HEK293T (cell line): ENCODE data around the gene ABLIM2.

Experiments
- CTCF ChIA-PET: fragments of 350-600 bp; formaldehyde crosslinking; extraction: SDS; loops from one replicate; lab custom pipeline; 2021; ENCODE audit warnings: antibody characterized with exemption, inconsistent platforms; lab: Yijun Ruan, JAX
- POLR2A ChIA-PET: fragments of 350-600 bp; formaldehyde crosslinking; extraction: SDS; loops from one replicate; lab custom pipeline; 2020; ENCODE audit warnings: antibody characterized with exemption, inconsistent platforms; lab: Yijun Ruan, JAX
- DNase-seq: peaks from one replicate; pipeline ENCODE4 v3.0.0; 2012; ENCODE audit warnings: mixed read lengths; ENCODE audit errors: extremely low spot score
- ARNT ChIP-seq: fragments of 450-650 bp; IDR thresholded peaks from 2 replicates; pipeline ENCODE4 v1.6.1; 2017; ENCODE audit warnings: mild to moderate bottlenecking
- BHLHE40 ChIP-seq: fragments of 450-650 bp; IDR thresholded peaks from 2 replicates; pipeline ENCODE4 v1.6.1; 2016; ENCODE audit warnings: mild to moderate bottlenecking, moderate library complexity, borderline replicate concordance
- CTBP1 ChIP-seq: fragments of 450-650 bp; IDR thresholded peaks from 2 replicates; pipeline ENCODE4 v1.6.1; 2016; ENCODE audit warnings: borderline replicate concordance
- ELF4 ChIP-seq: fragments of 450-650 bp; IDR thresholded peaks from 2 replicates; pipeline ENCODE4 v1.6.1; 2017; ENCODE audit warnings: antibody characterized with exemption
- FOXA1 ChIP-seq: fragments of 450-650 bp; IDR thresholded peaks from 2 replicates; pipeline ENCODE4 v1.6.1; 2016; ENCODE audit warnings: mild to moderate bottlenecking
- FOXK2 ChIP-seq: fragments of 450-650 bp; IDR thresholded peaks from 2 replicates; pipeline ENCODE4 v1.6.1; 2016; ENCODE audit warnings: mild to moderate bottlenecking
- FOXM1 ChIP-seq: fragments of 450-650 bp; IDR thresholded peaks from 2 replicates; pipeline ENCODE4 v1.6.1; 2017; ENCODE audit warnings: mild to moderate bottlenecking, borderline replicate concordance
- HDGF ChIP-seq: fragments of 450-650 bp; IDR thresholded peaks from 2 replicates; pipeline ENCODE4 v1.6.1; 2017; ENCODE audit warnings: antibody characterized with exemption, borderline replicate concordance
- L3MBTL2 ChIP-seq: fragments of 450-650 bp; conservative IDR thresholded peaks from 2 replicates; pipeline ENCODE4 v1.6.1; 2016; ENCODE audit warnings: mild to moderate bottlenecking
- LEF1 ChIP-seq: fragments of 450-650 bp; IDR thresholded peaks from 2 replicates; pipeline ENCODE4 v1.6.1; 2017; ENCODE audit warnings: mild to moderate bottlenecking, borderline replicate concordance
- NFRKB ChIP-seq: fragments of 450-650 bp; IDR thresholded peaks from 2 replicates; pipeline ENCODE4 v1.6.1; 2016; ENCODE audit warnings: mild to moderate bottlenecking, moderate library complexity
- SP1 ChIP-seq: fragments of 450-650 bp; IDR thresholded peaks from 2 replicates; pipeline ENCODE4 v1.6.1; 2017
- SUZ12 ChIP-seq: fragments of 450-650 bp; IDR thresholded peaks from 2 replicates; pipeline ENCODE4 v1.6.1; 2016; ENCODE audit warnings: mild to moderate bottlenecking
- TARDBP ChIP-seq: fragments of 450-650 bp; IDR thresholded peaks from 2 replicates; pipeline ENCODE4 v1.6.1; 2016
- ZNF384 ChIP-seq: fragments of 450-650 bp; IDR thresholded peaks from 2 replicates; pipeline ENCODE4 v1.6.1; 2016
- TF ChIP-seq, protein P1 (sequence below): fragments of 450-650 bp; IDR thresholded peaks from 2 replicates; pipeline ENCODE4 v1.6.1; 2016

The ABLIM2 gene

GRCh38 chr4:8169763-8170162 lies 11.2 kb upstream of the ABLIM2 start:
- no peak for DNase-seq
- TF ChIP-seq SUZ12 (no peak), SP1 (no peak), ARNT (no peak), ZNF384 (no peak), NFRKB (no peak), HDGF (no peak), L3MBTL2 (no peak), FOXK2 (no peak), LEF1 (no peak), ELF4 (no peak), CTBP1 (no peak), BHLHE40 (no peak), FOXM1 (no peak), TARDBP (no peak), FOXA1 (no peak)
- TF ChIP-seq, protein P1, sequence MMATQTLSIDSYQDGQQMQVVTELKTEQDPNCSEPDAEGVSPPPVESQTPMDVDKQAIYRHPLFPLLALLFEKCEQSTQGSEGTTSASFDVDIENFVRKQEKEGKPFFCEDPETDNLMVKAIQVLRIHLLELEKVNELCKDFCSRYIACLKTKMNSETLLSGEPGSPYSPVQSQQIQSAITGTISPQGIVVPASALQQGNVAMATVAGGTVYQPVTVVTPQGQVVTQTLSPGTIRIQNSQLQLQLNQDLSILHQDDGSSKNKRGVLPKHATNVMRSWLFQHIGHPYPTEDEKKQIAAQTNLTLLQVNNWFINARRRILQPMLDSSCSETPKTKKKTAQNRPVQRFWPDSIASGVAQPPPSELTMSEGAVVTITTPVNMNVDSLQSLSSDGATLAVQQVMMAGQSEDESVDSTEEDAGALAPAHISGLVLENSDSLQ, result no peak
- POLR2A ChIA-PET, result no interaction called here
- CTCF ChIA-PET, result no interaction called here

DNA sequence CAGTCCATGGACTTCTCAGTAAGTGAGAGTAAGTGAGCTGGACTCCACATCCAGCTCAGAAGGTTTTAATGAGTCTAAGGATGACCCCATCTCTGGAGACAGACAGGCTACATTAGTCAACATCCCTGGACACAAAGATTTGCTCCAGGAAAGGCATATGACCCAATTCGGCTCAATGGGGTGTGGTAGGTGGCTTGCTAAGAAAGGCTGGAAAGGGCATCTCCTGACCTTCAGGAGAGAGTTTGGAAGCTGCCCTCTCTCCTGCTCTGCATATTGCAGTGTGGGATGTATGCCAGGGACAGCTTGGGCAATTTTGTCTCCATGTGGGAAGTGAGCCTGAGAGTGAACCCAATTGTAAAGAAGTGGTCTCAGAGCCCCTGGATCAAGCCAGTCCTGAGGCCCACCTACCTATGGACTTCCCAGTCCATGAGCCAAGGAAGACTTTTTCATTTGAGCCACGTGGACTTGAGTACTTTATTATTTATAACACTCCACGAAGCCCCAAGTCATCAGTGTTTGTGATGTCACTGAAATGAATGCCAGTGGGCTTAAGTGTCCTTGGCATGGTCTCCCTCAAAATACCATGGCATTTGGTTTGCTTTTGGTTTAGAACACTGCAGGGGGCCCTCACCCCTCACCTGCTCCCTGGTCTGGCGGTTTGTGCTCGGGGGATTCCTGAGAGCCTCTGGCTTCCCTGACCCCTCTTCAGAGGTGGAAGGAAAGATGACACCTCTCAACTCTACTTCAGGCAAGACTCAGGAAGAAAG lies 10.4 kb upstream of the ABLIM2 start:
- no peak for DNase-seq
- ChIA-PET CTCF (no interaction called here), POLR2A (no interaction called here)
- no peak for TF ChIP-seq HDGF
- no peak for TF ChIP-seq ARNT
- TF ChIP-seq SUZ12, result no peak
- no peak for TF ChIP-seq SP1
- TF ChIP-seq TARDBP, result no peak
- no peak for TF ChIP-seq FOXK2
- no peak for TF ChIP-seq LEF1
- TF ChIP-seq NFRKB, result no peak
- TF ChIP-seq L3MBTL2, result no peak
- TF ChIP-seq CTBP1, result no peak
- no peak for TF ChIP-seq FOXM1
- no peak for TF ChIP-seq FOXA1
- TF ChIP-seq, protein P1, result no peak
- no peak for TF ChIP-seq BHLHE40

- POLR2A ChIA-PET, result no interaction called here
- DNase-seq, result no peak
- TF ChIP-seq CTBP1 (no peak), TARDBP (no peak), FOXM1 (no peak), ARNT (no peak), ZNF384 (no peak), L3MBTL2 (no peak), SP1 (no peak)
- TF ChIP-seq, protein P1, result no peak
- CTCF ChIA-PET, result interaction anchor here (0.6 to 1.8 kb wide), 3 partner anchors 8 to 303 kb away, joined by 3 to 10 read pairs (median 4); no protein-coding TSS in a partner anchor
These were observed 9.6 kb upstream of the ABLIM2 start for GRCh38 chr4:8168232-8168631.

DNA sequence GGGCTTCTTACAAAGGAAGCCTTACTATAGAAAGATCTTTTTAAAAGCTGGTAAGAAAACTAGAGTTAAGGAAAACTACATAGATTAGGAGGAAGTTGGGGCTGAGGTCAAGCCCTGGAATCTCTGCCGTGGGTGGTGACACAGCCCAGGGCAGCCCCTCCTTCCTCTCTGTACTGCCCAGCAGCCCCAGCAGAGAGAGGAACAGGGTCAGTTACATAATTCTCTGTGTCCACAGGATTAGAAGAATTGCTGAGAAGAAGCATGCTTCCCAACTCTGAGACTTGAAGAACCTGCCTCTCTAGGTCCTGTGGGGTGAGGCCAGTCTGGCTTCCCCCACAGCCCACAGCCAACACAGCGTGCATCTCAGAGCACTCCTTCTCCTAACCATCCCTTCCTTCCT lies 9.2 kb upstream of the ABLIM2 start:
- ChIA-PET POLR2A (interaction anchor here (0.7 kb wide), 1 partner anchor 9 kb away, joined by 3 read pairs; the partner anchor contains the start of gene ABLIM2), CTCF (interaction anchor here (0.6 to 1.8 kb wide), 3 partner anchors 9 to 302 kb away, joined by 3 to 10 read pairs (median 4); no protein-coding TSS in a partner anchor)
- no peak for DNase-seq
- TF ChIP-seq, protein P1, result no peak
- TF ChIP-seq BHLHE40 (no peak), FOXK2 (no peak), ELF4 (no peak), HDGF (no peak), NFRKB (no peak)

GRCh38 chr4:8167291-8167690 lies 8.7 kb upstream of the ABLIM2 start:
- POLR2A ChIA-PET, result interaction anchor here (0.7 kb wide), 1 partner anchor 9 kb away, joined by 3 read pairs; the partner anchor contains the start of gene ABLIM2
- TF ChIP-seq HDGF (no peak), FOXM1 (no peak)
- DNase-seq, result no peak
- CTCF ChIA-PET, result interaction anchor here (1.8 kb wide), 1 partner anchor 9 kb away, joined by 10 read pairs; no protein-coding TSS in a partner anchor
